Retinal pigment epithelial cell (primary cell): ENCODE data around the gene PCDHB16.
"Not testable (repeated sequence)": the region's sequence is repeated elsewhere in the genome, so short reads cannot be mapped to it uniquely, and the experiment has no call there.

Experiments used
- DNase-seq: peaks from one replicate; pipeline ENCODE4 v3.0.0-alpha.2; 2010; ENCODE audit warnings: low read depth
- H3K4me3 ChIP-seq: 2 replicates; pipeline ENCODE4 v1.5.1; 2011; ENCODE audit warnings: mild to moderate bottlenecking, low read length, control low read depth, moderate library complexity
- TF ChIP-seq, protein P1 (sequence below): conservative IDR thresholded peaks from 2 replicates; pipeline ENCODE4 v1.5.1; 2011; ENCODE audit warnings: low read depth, low read length, control low read depth, inconsistent platforms

Gene PCDHB16

DNA sequence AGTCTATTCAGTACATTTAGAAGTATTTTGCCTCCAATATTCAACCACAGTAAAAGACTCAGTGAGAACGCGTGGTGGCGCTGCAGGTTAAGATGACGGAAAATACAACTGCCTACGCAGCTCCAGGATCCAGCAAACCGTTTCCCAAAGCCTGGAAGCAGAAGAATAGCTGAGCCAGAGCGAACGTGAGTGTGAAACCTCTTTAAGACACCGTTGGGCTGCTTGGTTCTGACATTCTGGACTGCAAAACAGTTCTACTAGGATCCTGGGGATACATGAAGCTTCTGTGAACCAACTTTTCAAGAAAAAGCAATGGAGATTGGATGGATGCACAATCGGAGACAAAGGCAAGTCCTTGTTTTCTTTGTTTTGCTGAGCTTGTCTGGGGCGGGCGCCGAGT, at the start of gene PCDHB16:
TSS of gene PCDHB16 (plus strand) at position 140 of the 400 bp plus-strand sequence. CDS start at position 313, 173 bp downstream.
- H3K4me3 ChIP-seq, result peak within 1 kb of the TSS; percentile 8
- TF ChIP-seq, protein P1, sequence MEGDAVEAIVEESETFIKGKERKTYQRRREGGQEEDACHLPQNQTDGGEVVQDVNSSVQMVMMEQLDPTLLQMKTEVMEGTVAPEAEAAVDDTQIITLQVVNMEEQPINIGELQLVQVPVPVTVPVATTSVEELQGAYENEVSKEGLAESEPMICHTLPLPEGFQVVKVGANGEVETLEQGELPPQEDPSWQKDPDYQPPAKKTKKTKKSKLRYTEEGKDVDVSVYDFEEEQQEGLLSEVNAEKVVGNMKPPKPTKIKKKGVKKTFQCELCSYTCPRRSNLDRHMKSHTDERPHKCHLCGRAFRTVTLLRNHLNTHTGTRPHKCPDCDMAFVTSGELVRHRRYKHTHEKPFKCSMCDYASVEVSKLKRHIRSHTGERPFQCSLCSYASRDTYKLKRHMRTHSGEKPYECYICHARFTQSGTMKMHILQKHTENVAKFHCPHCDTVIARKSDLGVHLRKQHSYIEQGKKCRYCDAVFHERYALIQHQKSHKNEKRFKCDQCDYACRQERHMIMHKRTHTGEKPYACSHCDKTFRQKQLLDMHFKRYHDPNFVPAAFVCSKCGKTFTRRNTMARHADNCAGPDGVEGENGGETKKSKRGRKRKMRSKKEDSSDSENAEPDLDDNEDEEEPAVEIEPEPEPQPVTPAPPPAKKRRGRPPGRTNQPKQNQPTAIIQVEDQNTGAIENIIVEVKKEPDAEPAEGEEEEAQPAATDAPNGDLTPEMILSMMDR, result peak; percentile 20
- no peak for DNase-seq

GRCh38 chr5:141135030-141135717, 47.0 kb upstream of the PCDHB16 start, which contains the start of gene PCDHB5:
Gene PCDHB5, plus strand, starts transcription at chr5:141135206. Its CDS starts 229 bp downstream, at chr5:141135435.
- TF ChIP-seq, protein P1, result peak; percentile 28
- H3K4me3 ChIP-seq, result peak within 1 kb of the TSS; percentile 2
- DNase-seq, result no peak

- no peak for DNase-seq
- TF ChIP-seq, protein P1, result no peak
- H3K4me3 ChIP-seq, result no peak overlapping the region
These were observed 46.4 kb upstream of the PCDHB16 start for GRCh38 chr5:141135718-141136266.

- H3K4me3 ChIP-seq, DNase-seq: not testable (repeated sequence)
These were observed 44.8 kb upstream of the PCDHB16 start for GRCh38 chr5:141137346-141137745.

GRCh38 chr5:141149812-141150211, 32.4 kb upstream of the PCDHB16 start, which contains the start of gene PCDHB6:
Gene PCDHB6, plus strand, starts transcription at chr5:141150057. Its CDS starts 201 bp downstream, at chr5:141150258.
- H3K4me3 ChIP-seq, result no peak within 1 kb of the TSS
- TF ChIP-seq, protein P1, result no peak
- DNase-seq, result no peak

GRCh38 chr5:141150224-141150992, 31.8 kb upstream of the PCDHB16 start:
- TF ChIP-seq, protein P1, result no peak
- H3K4me3 ChIP-seq, result no peak overlapping the region
- DNase-seq, result no peak

DNA sequence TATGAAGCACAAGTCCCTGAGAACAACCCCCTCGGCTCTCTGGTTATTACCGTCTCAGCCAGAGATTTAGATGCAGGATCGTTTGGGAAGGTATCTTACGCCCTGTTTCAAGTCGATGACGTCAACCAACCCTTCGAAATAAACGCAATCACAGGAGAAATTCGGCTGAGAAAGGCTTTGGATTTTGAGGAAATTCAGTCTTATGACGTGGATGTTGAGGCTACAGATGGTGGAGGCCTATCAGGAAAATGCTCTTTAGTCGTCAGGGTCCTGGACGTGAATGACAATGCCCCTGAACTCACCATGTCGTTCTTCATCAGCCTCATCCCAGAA, 31.2 kb upstream of the PCDHB16 start:
- TF ChIP-seq, protein P1, result no peak
- H3K4me3 ChIP-seq, result no peak overlapping the region
- no peak for DNase-seq

- H3K4me3 ChIP-seq, DNase-seq: not testable (repeated sequence)
These were observed 30.6 kb upstream of the PCDHB16 start for GRCh38 chr5:141151632-141152031.

GRCh38 chr5:141152096-141152495, 30.1 kb upstream of the PCDHB16 start:
- not testable (repeated sequence) for DNase-seq, H3K4me3 ChIP-seq
